ENCODE results near the gene SCIMP. TPM values are rescaled to one million over a fixed set of nuclear protein-coding genes. Genes with fewer than 3 reads are reported as not detected.

SCIMP gene
- total and polyA plus RNA-seq, 9 of the 15 experiments (the other 6 are each of a cell fraction or from before 2014, with no cell fraction given), result 0.01 to 0.11 (median 0.04) TPM; not detected in 6

- TF ChIP-seq ZC3H4 (CRISPR knock-in tag; IDR thresholded peaks at IDR 0.05; ENCODE audit: borderline replicate concordance), result no peak
- no peak for TF ChIP-seq FOXO4 (CRISPR knock-in tag; IDR thresholded peaks at IDR 0.05)
Observed at GRCh38 chr17:5281814-5282641, 47.4 kb upstream of the SCIMP start, which contains the start of gene RABEP1 (continued).

- in situ Hi-C loops (cut with MboI), result no loop called here
Observed at GRCh38 chr17:5272322-5272721, 37.7 kb upstream of the SCIMP start.

More at GRCh38 chr17:5272322-5272721, 37.7 kb upstream of the SCIMP start:
- no peaks in the 10 kb centered on the region for H3K36me3 ChIP-seq (ENCODE audit: control insufficient read depth, insufficient read depth, low read length)
- no peak overlapping the region for H3K4me3 ChIP-seq
- no peak for FAIRE-seq
- ChIA-PET CTCF (ENCODE audit: low intra/inter-chr PET ratio) (no interaction called here), POLR2A (interaction anchor here (0.6 kb wide), 1 partner anchor 223 kb away, joined by 3 read pairs; no protein-coding TSS in a partner anchor)
- no peak for DNase-seq (ENCODE audit: extremely low read depth in 1 of 4, low spot score in 3 of 4)
- no peak overlapping the region for H3K27ac ChIP-seq (ENCODE audit: extremely low read depth, low read depth, low read length)
- BruUV-seq (replicated peaks), result no TSS peak
- H3K9me1 ChIP-seq (ENCODE audit: control insufficient read depth, insufficient read depth, low read length), result no peaks in the 10 kb centered on the region
- TF ChIP-seq PKNOX1 (IDR thresholded peaks at IDR 0.05) (no peak), ZNF518B (CRISPR knock-in tag; IDR thresholded peaks at IDR 0.05) (no peak)
- H3K4me1 ChIP-seq (replicated peaks in 1 of 2; ENCODE audit: control insufficient read depth in 2 of 2, insufficient read depth in 2 of 2, low read length in 2 of 2), result no peaks in the 10 kb centered on the region
- ATAC-seq, result no peak
- H2AFZ ChIP-seq (ENCODE audit: low read depth, low read length), result no peak overlapping the region
- H3K4me2 ChIP-seq (ENCODE audit: insufficient read depth, low read length), result no peak overlapping the region
- WGBS (ENCODE audit: insufficient coverage, low coverage, missing lambda C conversion rate), result 45% methylated on average over 6 of the region's 6 CpGs
- H3K79me2 ChIP-seq (ENCODE audit: control insufficient read depth, insufficient read depth, low read length), result no peaks in the 10 kb centered on the region
- intact Hi-C loops (cut with micrococcal nuclease), result no loop called here
- no peak overlapping the region for H3K9ac ChIP-seq (ENCODE audit: insufficient read depth in 1 of 2, low read depth in 2 of 2, low read length in 2 of 2)
- H3K27me3 ChIP-seq (ENCODE audit: control insufficient read depth in 2 of 2, insufficient read depth in 2 of 2, low read length in 2 of 2), result peaks cover 3 to 15% of the 10 kb centered on the region in 2 experiments; a peak in 4 of 5 replicates
- no peaks in the 10 kb centered on the region for H4K20me1 ChIP-seq (replicated peaks; ENCODE audit: control insufficient read depth, insufficient read depth, low read length)
- no peaks in the 10 kb centered on the region; the same call in 1 of the 2 replicates for H3K9me3 ChIP-seq (replicated peaks; ENCODE audit: control insufficient read depth, insufficient read depth, low read depth, low read length)
